A549 (cell line): ENCODE measurements around the gene XYLT1.

ENCODE experiments used
- CBX2 ChIP-seq: fragments of 200-600 bp; sonication (generic); IDR thresholded peaks from 2 replicates; pipeline ENCODE4 v1.6.1; 2016; ENCODE audit warnings: low read depth, mild to moderate bottlenecking, borderline replicate concordance
- CTCF ChIP-seq: fragments of >200 bp; sonication (Bioruptor Twin); formaldehyde crosslinking; IDR thresholded peaks from 3 replicates; pipeline ENCODE4 v1.5.1; 2016
- POLR2A ChIP-seq: IDR thresholded peaks from 2 replicates; pipeline ENCODE4 v1.6.1; 2012; ENCODE audit warnings: mild to moderate bottlenecking, low read length
- RFX5 ChIP-seq: fragments of 450-650 bp; IDR thresholded peaks from 2 replicates; pipeline ENCODE4 v1.7.1; 2014; ENCODE audit warnings: antibody characterized with exemption, mild to moderate bottlenecking, moderate library complexity
- ZFP36 ChIP-seq: fragments of 450-650 bp; IDR thresholded peaks from 2 replicates; pipeline ENCODE4 v1.6.1; 2014; ENCODE audit warnings: borderline replicate concordance; ENCODE audit not compliant: partially characterized antibody
- TF ChIP-seq, protein P1 (sequence below): fragments of 200-600 bp; sonication (generic); IDR thresholded peaks from 2 replicates; pipeline ENCODE4 v1.6.1; 2016; ENCODE audit warnings: antibody characterized with exemption, mild to moderate bottlenecking, moderate library complexity
- TF ChIP-seq, protein P2 (sequence below): fragments of 450-650 bp; IDR thresholded peaks from 2 replicates; pipeline ENCODE4 v1.6.1; 2014; ENCODE audit warnings: antibody characterized with exemption

DNA sequence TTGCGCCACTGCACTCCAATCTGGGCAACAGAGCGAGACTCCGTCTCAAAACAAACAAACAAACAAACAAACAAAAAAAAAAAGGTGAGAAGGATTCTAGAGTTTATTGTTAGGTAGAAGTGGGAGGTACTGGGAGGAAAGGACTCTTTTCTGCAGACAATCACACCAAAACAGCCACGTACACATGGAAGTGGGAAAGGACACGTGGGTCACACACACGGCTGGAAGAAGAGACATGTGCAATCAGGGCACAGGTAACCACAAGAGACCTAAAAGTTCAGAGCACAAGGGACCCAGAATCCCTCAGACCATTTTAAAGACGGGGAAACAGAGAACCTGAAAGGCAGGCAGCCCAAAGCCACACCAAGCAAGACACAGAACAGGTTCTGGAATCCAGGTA is 20.5 kb downstream of the XYLT1 start:
- no peak for TF ChIP-seq CTCF
- TF ChIP-seq POLR2A: no peak
- TF ChIP-seq, protein P1, sequence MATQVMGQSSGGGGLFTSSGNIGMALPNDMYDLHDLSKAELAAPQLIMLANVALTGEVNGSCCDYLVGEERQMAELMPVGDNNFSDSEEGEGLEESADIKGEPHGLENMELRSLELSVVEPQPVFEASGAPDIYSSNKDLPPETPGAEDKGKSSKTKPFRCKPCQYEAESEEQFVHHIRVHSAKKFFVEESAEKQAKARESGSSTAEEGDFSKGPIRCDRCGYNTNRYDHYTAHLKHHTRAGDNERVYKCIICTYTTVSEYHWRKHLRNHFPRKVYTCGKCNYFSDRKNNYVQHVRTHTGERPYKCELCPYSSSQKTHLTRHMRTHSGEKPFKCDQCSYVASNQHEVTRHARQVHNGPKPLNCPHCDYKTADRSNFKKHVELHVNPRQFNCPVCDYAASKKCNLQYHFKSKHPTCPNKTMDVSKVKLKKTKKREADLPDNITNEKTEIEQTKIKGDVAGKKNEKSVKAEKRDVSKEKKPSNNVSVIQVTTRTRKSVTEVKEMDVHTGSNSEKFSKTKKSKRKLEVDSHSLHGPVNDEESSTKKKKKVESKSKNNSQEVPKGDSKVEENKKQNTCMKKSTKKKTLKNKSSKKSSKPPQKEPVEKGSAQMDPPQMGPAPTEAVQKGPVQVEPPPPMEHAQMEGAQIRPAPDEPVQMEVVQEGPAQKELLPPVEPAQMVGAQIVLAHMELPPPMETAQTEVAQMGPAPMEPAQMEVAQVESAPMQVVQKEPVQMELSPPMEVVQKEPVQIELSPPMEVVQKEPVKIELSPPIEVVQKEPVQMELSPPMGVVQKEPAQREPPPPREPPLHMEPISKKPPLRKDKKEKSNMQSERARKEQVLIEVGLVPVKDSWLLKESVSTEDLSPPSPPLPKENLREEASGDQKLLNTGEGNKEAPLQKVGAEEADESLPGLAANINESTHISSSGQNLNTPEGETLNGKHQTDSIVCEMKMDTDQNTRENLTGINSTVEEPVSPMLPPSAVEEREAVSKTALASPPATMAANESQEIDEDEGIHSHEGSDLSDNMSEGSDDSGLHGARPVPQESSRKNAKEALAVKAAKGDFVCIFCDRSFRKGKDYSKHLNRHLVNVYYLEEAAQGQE: no peak
- TF ChIP-seq CBX2: no peak
- TF ChIP-seq, protein P2, sequence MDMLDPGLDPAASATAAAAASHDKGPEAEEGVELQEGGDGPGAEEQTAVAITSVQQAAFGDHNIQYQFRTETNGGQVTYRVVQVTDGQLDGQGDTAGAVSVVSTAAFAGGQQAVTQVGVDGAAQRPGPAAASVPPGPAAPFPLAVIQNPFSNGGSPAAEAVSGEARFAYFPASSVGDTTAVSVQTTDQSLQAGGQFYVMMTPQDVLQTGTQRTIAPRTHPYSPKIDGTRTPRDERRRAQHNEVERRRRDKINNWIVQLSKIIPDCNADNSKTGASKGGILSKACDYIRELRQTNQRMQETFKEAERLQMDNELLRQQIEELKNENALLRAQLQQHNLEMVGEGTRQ: no peak
- no peak for TF ChIP-seq RFX5
- TF ChIP-seq ZFP36: no peak
